GM12873 (cell line): ENCODE results near the gene RAD51B.

Experiments used
- TF ChIP-seq, protein P1 (sequence below): IDR thresholded peaks from 2 replicates; pipeline ENCODE4 v1.5.1; 2012; ENCODE audit warnings: low read depth, mild to moderate bottlenecking, moderate library complexity, low read length, control low read depth; ENCODE audit not compliant: insufficient read depth; ENCODE audit errors: missing control alignments

RAD51B gene

DNA sequence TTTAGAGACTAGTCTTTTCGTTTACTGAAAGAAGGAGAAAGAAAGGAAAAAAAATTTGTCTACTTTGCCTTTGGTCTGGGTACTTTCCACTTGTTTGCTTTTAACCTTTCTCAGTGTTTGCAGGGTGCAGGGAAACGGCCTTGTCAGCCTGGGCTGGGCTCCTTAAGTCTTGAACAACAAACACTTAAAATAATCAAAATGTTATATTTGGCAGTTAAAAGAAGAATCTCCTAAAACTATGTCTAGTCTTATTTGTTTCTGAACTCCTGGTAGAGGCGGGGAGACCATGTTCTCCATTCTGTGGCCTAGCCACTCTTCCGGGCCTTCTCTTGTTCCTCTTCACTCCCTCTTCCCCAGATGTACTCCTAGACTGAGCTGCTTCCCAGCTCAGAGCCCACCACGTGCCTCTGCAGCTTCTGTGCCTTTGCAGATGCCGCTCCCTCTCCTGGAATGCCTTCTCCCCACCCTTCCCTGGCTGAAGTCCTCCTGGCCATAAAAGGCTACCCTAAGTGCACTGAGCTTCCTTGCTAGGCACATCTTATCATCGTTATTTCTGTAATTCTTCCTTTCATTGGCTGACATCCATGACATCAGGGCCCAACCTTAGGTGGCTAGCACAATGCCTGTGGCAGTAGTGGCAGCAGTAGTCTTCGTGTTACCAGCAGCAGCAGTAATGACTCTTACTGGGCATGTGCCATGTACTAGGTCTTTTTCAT lies 540.4 kb downstream of the RAD51B start:
- TF ChIP-seq, protein P1, sequence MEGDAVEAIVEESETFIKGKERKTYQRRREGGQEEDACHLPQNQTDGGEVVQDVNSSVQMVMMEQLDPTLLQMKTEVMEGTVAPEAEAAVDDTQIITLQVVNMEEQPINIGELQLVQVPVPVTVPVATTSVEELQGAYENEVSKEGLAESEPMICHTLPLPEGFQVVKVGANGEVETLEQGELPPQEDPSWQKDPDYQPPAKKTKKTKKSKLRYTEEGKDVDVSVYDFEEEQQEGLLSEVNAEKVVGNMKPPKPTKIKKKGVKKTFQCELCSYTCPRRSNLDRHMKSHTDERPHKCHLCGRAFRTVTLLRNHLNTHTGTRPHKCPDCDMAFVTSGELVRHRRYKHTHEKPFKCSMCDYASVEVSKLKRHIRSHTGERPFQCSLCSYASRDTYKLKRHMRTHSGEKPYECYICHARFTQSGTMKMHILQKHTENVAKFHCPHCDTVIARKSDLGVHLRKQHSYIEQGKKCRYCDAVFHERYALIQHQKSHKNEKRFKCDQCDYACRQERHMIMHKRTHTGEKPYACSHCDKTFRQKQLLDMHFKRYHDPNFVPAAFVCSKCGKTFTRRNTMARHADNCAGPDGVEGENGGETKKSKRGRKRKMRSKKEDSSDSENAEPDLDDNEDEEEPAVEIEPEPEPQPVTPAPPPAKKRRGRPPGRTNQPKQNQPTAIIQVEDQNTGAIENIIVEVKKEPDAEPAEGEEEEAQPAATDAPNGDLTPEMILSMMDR = no peak

- TF ChIP-seq, protein P1 = no peak
Measured at GRCh38 chr14:68361231-68361630, 541.7 kb downstream of the RAD51B start.

GRCh38 chr14:68362846-68363245 lies 543.3 kb downstream of the RAD51B start:
- TF ChIP-seq, protein P1 = no peak

DNA sequence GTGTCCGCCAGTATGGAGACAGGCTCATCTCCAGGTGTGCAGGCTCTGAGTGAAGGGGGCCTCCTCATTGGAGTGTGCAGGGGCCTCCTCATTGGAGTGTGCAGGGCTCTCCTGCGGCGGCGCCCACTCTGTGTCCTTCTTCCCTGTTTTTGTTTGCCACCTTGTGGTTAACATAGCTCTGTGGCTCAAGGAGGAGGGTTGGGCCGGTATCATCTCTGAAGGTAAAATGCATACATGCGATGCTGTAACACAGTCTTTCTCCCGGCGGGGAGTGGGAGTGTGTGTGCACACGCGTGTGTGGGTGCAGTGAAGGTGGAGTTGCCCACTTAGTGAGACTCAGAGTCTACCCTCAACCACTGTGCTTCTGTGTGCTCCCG lies 543.9 kb downstream of the RAD51B start:
- TF ChIP-seq, protein P1 = no peak

GRCh38 chr14:68363843-68364767 lies 544.5 kb downstream of the RAD51B start:
- TF ChIP-seq, protein P1 = no peak

- TF ChIP-seq, protein P1 = no peak
Measured at GRCh38 chr14:68364792-68365192, 545.2 kb downstream of the RAD51B start.

- TF ChIP-seq, protein P1 = no peak
Measured at GRCh38 chr14:68365228-68365627, 545.6 kb downstream of the RAD51B start.
